Naive B cell (primary cell): ENCODE data around the gene SLC44A5. TPM values are rescaled to one million over a fixed set of nuclear protein-coding genes. Genes with fewer than 3 reads are reported as not detected.

Source experiments
- ATAC-seq, 2 donors: fragments of 150-1000 bp; cut with Tn5 transposase; 2 replicates each; pipeline ENCODE4 v1.10.0; 2021; ENCODE audit warnings: low read depth in 2 of 2, mild to moderate bottlenecking in 2 of 2, moderate library complexity in 2 of 2
- DNase-seq: peaks from one replicate; pipeline ENCODE4 v3.0.0; 2022
- H3K27ac Mint-ChIP-seq, 6 donors: one replicate each; pipeline ENCODE4 v1.8.0; 2020 to 2022; ENCODE audit warnings: mild to moderate bottlenecking in 6 of 6, mixed read lengths in 6 of 6, moderate library complexity in 5 of 6, inconsistent platforms in 2 of 6
- H3K27me3 Mint-ChIP-seq, 3 donors: one replicate each; pipeline ENCODE4 v1.8.0; 2021 to 2022; ENCODE audit warnings: mixed read lengths in 3 of 3, mild to moderate bottlenecking in 1 of 3
- H3K36me3 Mint-ChIP-seq, 2 donors: one replicate each; pipeline ENCODE4 v1.8.0; 2020 to 2022; ENCODE audit warnings: mixed read lengths in 2 of 2, inconsistent platforms in 1 of 2, mild to moderate bottlenecking in 1 of 2
- H3K4me1 Mint-ChIP-seq, 3 donors: one replicate each; pipeline ENCODE4 v1.8.0; 2020 to 2022; ENCODE audit warnings: mixed read lengths in 3 of 3, inconsistent platforms in 1 of 3, mild to moderate bottlenecking in 1 of 3, moderate library complexity in 1 of 3
- H3K4me3 Mint-ChIP-seq, 8 donors: one replicate each; pipeline ENCODE4 v1.8.0; 2020 to 2022; ENCODE audit warnings: mild to moderate bottlenecking in 8 of 8, mixed read lengths in 8 of 8, moderate library complexity in 8 of 8, inconsistent platforms in 2 of 8
- H3K9me3 Mint-ChIP-seq, 7 donors: one replicate each; pipeline ENCODE4 v1.8.0; 2020 to 2022; ENCODE audit warnings: mixed read lengths in 7 of 7, mild to moderate bottlenecking in 5 of 7, inconsistent platforms in 2 of 7, moderate library complexity in 1 of 7
- polyA plus RNA-seq, 6 donors: library from polyadenylated mRNA; unstranded; fragments of 300-500 nt; fragmentation: Illumina TruSeq; gene quantifications; one replicate each; pipeline ENCODE4 v1.2.3, GENCODE V29; 2021; ENCODE audit warnings: low read depth in 6 of 6

SLC44A5 gene
- polyA plus RNA-seq, 6 donors from 2014 or later: 0.17 to 2.9 (median 1.3) TPM; not detected in 1

DNA sequence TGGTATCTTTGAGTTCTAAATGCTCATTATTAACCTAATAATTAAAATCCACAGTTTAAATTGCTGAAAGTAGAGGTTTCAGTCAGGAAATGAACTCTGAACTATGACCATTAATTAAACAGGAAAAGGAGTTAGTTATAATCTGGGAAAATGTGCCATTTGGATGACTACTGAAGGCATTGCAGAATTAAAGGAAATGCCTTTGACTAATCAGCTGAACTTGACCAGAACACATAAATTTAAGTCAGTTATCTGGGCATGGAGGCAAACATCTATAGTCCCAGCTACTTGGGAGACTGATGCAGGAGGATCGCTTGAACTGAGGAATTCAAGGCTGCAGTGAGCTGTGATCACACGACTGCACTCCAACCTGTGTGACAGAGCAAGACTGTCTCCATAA, 31.9 kb downstream of the SLC44A5 start:
- no peak for ATAC-seq
- DNase-seq: no peak

DNA sequence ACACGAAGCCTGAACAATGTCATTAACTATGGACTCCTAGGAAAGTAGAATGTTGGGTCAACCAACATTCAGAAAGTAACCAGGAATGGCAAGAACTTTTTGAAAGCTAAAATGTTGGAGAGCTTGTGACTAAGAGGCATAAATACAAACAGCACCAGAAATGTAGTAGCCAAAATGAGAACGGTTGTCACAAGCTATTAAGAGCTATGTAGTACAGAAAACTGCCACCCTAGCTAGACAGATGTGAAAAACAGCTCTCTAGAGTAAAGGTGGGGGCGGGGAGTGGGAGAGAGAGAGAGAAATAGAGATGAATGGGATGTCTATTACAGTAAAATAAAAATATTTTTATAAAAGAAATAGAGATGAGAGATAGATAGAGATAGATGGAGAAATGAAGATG, 35.1 kb downstream of the SLC44A5 start:
- Mint-ChIP-seq H3K27me3 (peaks cover 8 to 21% (median 10%) of the 10 kb centered on the region in 3 donors), H3K27ac (no peak overlapping the region), H3K36me3 (no peaks in the 10 kb centered on the region), H3K4me3 (no peak overlapping the region), H3K9me3 (peaks cover 0 to 2% (median 0%) of the 10 kb centered on the region in 7 donors), H3K4me1 (no peaks in the 10 kb centered on the region)
- ATAC-seq: no peak
- DNase-seq: no peak

More for the DNA sequence above, 31.9 kb downstream of the SLC44A5 start:
- H3K36me3 Mint-ChIP-seq: no peaks in the 10 kb centered on the region
- H3K27ac Mint-ChIP-seq: no peak overlapping the region
- H3K4me1 Mint-ChIP-seq: no peaks in the 10 kb centered on the region
- H3K9me3 Mint-ChIP-seq: peaks cover 0 to 2% (median 0%) of the 10 kb centered on the region in 7 donors
- peaks cover 10 to 21% (median 15%) of the 10 kb centered on the region in 3 donors for H3K27me3 Mint-ChIP-seq
- H3K4me3 Mint-ChIP-seq: no peak overlapping the region

DNA sequence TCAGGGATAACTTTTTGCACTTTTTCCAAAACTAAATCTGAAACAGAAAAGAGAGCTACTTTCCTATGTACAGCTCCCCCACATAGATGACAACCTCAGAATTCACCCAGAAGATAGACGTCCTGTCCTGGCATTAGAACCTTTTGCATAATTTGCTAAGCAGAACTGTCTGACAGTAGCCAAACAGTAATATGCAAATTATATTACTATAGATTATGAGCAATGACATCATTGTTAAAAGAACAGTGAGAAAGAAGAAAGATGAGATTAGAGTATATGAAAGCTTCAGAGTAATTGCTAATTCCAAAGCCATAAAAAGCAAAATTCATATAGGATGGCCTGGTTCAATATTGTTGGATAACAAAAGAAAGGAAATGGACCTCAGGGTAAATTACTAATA, 43.7 kb downstream of the SLC44A5 start:
- Mint-ChIP-seq H3K27ac (no peak overlapping the region), H3K4me3 (no peak overlapping the region)
- no peak for ATAC-seq

DNA sequence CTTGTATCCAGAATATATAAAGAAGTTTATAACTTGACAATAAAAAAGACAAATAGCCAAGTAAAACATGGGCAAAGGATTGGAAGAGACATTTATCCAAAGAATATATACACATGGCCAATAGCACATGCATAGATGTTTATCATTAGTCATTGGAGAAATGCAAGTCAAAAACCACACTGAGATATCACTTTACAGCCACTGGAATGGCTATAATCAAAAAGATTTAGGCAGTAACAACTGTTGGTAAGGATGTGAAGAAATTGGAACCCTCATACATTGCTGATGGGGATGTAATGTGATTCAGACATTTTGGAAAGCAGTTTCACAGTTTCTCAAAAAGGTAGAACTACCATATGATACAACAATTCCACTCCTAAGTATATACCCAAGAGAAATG, 51.1 kb downstream of the SLC44A5 start:
- Mint-ChIP-seq H3K9me3 (peaks cover 0 to 2% (median under 1%) of the 10 kb centered on the region in 7 donors), H3K36me3 (no peaks in the 10 kb centered on the region), H3K27me3 (no peaks in the 10 kb centered on the region), H3K4me3 (no peak overlapping the region), H3K27ac (no peak overlapping the region), H3K4me1 (no peaks in the 10 kb centered on the region)
- no peak for ATAC-seq
- DNase-seq: no peak

More for the DNA sequence above, 43.7 kb downstream of the SLC44A5 start:
- DNase-seq: no peak
- Mint-ChIP-seq H3K4me1 (no peaks in the 10 kb centered on the region), H3K27me3 (peaks cover 6 to 34% (median 9%) of the 10 kb centered on the region in 3 donors), H3K36me3 (no peaks in the 10 kb centered on the region), H3K9me3 (no peaks in the 10 kb centered on the region)

DNA sequence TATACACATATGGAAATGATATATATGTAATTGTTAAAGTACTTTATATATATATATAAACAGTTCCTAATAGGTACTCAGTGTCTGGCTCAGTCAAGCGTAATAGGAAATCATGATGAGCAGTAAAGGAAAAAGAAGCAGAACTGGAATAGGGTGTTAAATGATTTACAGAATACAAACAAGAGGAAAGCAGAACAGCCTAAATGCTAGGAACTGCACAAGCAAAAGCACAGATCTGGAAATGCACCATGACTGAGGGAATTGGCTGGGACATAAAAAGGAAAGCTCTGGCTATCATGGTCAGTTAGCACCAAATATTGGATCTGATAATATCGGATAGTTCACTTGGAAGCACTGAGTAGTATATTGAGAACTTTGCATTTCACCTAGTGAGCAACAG, 51.8 kb downstream of the SLC44A5 start:
- no peak overlapping the region for H3K27ac Mint-ChIP-seq
- no peaks in the 10 kb centered on the region for H3K4me1 Mint-ChIP-seq
- no peaks in the 10 kb centered on the region for H3K27me3 Mint-ChIP-seq
- no peak overlapping the region for H3K4me3 Mint-ChIP-seq
- no peaks in the 10 kb centered on the region for H3K36me3 Mint-ChIP-seq
- ATAC-seq (no peak), DNase-seq (no peak)
- peaks cover 0 to 5% (median 2%) of the 10 kb centered on the region in 7 donors for H3K9me3 Mint-ChIP-seq

DNA sequence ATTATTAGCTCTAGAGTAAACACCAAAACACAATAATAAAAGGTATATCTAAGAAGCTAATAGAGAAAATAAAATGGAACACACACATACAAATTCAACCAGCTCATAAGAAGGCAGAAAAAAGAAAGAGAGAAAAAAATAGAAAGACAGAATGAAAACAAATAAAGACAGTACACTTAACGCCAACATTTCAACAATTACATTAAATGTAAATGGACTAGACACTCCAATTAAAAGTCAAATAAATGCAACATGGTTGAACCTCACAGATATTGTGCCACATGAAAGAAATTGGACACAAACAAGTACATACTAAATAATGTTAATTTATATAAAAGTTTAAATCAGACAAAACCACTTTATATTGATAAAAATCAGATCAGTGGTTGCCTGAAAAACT, 56.0 kb downstream of the SLC44A5 start:
- no peak overlapping the region for H3K27ac Mint-ChIP-seq
- H3K4me1 Mint-ChIP-seq: no peaks in the 10 kb centered on the region
- H3K9me3 Mint-ChIP-seq: peaks cover 0 to 5% (median 2%) of the 10 kb centered on the region in 7 donors
- no peaks in the 10 kb centered on the region for H3K27me3 Mint-ChIP-seq
- DNase-seq (no peak), ATAC-seq (no peak)
- H3K36me3 Mint-ChIP-seq: no peaks in the 10 kb centered on the region
- H3K4me3 Mint-ChIP-seq: no peak overlapping the region

DNA sequence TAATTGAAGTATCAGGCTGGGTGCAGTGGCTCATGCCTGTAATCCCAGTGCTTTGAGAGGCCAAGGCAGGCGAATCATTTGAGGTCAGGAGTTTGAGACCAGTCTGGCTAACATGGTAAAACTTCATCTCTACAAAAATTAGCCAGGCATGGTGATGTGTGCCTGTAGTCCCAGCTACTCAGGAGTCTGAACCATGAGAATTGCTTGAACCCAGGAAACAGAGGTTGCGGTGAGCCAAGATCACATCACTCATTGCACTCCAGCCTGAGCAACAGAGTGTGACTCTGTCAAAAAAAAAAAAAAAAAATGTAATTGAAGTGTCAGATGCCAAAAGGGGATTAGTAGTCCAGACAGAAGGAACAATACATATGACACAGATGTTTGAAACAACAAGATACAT, 56.7 kb downstream of the SLC44A5 start:
- peaks cover 0 to 5% (median 2%) of the 10 kb centered on the region in 7 donors for H3K9me3 Mint-ChIP-seq
- H3K4me1 Mint-ChIP-seq: no peaks in the 10 kb centered on the region
- DNase-seq: no peak
- H3K36me3 Mint-ChIP-seq: no peaks in the 10 kb centered on the region
- ATAC-seq: no peak
- no peak overlapping the region for H3K27ac Mint-ChIP-seq
- peaks cover 0 to 6% (median 0%) of the 10 kb centered on the region in 3 donors for H3K27me3 Mint-ChIP-seq
- H3K4me3 Mint-ChIP-seq: no peak overlapping the region

DNA sequence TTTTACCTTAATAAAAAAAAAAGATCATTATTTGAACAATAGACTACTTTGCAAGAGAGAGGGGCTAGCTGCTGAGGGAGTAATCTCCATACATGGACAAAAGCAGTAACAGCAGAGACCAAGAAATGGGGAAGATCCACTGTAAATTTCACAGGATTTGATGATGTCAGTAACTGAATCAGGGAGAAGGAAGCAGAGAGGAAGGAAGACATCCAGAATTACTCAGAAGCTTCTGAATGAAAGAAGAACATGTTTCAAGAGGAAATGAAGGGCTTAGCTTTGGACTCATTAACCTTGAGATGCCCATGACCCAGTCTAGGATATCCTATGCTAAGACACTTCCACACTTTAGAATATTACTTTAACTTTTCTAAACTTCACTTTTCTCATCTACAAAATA, 60.4 kb downstream of the SLC44A5 start:
- no peaks in the 10 kb centered on the region for H3K36me3 Mint-ChIP-seq
- ATAC-seq: no peak

DNA sequence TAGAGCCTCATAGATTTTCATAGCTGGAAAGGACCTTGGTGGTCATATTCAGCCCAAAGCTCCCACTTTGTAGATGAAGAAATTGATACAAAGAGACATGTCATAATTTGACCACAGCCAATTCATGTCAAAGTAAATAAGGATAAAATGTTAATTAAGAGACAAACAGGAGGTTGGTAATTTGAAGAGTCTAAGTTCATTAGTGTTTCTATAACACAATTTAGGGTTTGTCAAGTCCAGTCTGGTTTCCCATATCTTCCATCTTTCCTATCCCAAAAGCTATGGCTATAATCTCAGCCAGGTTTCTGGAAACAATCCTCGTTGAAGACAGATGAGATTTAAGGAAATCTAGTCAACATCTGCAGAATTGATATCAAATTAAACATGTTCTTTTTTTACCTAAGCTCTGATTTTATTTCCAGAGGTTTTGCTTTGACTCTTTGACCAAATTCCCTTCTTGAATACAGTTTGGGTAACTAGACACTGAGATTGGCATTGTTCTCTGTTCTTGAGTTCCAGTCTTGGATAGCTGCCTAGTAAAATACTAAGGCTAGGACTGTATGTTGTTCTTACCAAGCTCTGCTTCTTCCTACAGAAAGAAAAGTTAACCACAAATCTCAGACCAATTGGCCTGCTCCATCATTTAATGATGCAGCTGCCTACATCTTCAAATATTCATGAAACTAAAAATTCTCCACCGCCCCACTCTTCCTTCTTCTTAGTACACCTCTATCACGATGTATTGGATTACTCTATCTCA, 62.0 kb downstream of the SLC44A5 start:
- H3K27ac Mint-ChIP-seq: no peak overlapping the region
- no peaks in the 10 kb centered on the region for H3K4me1 Mint-ChIP-seq
- no peak for ATAC-seq
- H3K36me3 Mint-ChIP-seq: no peaks in the 10 kb centered on the region
- no peak overlapping the region for H3K4me3 Mint-ChIP-seq
- H3K9me3 Mint-ChIP-seq: peaks cover 0 to 7% (median 2%) of the 10 kb centered on the region in 7 donors
- peaks cover 0 to 11% (median 6%) of the 10 kb centered on the region in 3 donors for H3K27me3 Mint-ChIP-seq
- DNase-seq: no peak

More for the DNA sequence above, 60.4 kb downstream of the SLC44A5 start:
- Mint-ChIP-seq H3K9me3 (peaks cover 0 to 5% (median 2%) of the 10 kb centered on the region in 7 donors), H3K4me1 (no peaks in the 10 kb centered on the region), H3K27me3 (peaks cover 0 to 7% (median 0%) of the 10 kb centered on the region in 3 donors), H3K27ac (no peak overlapping the region), H3K4me3 (no peak overlapping the region)
- no peak for DNase-seq

DNA sequence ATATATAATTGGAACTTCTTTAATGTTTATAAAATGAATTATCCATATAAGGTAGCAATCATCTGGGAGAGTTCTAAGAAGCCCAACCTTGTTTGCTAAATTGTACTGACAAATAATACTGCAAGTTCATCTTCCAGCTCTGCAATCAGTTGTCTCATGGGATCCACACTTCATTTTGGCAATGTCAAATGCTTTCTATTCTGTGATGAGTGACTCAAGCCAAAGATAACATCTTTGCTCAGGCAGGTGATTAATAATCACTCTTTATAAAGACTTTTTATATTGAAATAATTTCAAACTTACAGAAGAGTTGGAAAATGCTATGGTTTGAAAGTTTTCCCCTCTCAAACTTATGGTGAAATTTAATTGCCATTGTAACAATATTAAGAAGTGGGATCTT, 67.2 kb downstream of the SLC44A5 start:
- Mint-ChIP-seq H3K27me3 (peaks cover 0 to 6% (median 4%) of the 10 kb centered on the region in 3 donors), H3K36me3 (no peaks in the 10 kb centered on the region), H3K4me1 (no peaks in the 10 kb centered on the region), H3K27ac (no peak overlapping the region), H3K9me3 (peaks cover 0 to 7% (median 2%) of the 10 kb centered on the region in 7 donors), H3K4me3 (no peak overlapping the region)
- DNase-seq: no peak
- ATAC-seq: no peak

DNA sequence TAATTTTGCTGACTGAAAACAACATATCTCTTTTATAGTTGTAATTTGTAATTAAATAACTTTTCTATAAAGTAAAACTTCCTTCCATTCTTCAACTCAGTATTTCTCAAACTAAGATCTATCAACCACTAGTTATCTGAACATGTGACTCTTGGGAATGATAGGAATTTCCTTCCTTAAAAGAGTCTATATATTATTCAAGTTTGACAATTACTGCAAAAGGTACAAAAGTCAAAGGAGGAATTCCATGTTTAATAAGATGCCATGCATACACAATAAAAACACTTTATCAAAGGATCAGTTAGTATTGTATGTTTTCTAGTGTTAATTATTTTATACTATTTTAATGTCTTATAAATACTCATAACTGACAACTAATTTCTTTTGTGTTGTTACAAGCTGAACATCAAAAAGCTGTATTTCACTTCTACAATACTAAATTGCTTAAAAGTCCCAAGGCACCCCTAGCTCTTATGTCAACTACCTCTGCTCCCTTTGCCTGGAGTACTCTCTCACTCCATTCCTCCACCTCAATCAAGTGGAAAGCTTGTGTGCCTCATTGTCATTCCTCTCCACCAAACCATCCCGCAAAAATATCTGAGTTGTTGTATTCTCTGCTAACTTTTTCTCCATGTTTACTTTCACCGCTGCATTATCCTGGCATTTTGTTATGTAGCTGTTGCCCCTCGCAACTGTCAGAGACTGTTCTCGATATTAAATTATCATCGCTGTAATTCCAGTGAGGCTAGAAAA, 67.9 kb downstream of the SLC44A5 start:
- Mint-ChIP-seq H3K4me1 (no peaks in the 10 kb centered on the region), H3K27me3 (peaks cover 0 to 6% (median 4%) of the 10 kb centered on the region in 3 donors), H3K9me3 (peaks cover 0 to 7% (median 2%) of the 10 kb centered on the region in 7 donors), H3K36me3 (no peaks in the 10 kb centered on the region), H3K4me3 (no peak overlapping the region), H3K27ac (no peak overlapping the region)
- no peak for ATAC-seq
- no peak for DNase-seq

DNA sequence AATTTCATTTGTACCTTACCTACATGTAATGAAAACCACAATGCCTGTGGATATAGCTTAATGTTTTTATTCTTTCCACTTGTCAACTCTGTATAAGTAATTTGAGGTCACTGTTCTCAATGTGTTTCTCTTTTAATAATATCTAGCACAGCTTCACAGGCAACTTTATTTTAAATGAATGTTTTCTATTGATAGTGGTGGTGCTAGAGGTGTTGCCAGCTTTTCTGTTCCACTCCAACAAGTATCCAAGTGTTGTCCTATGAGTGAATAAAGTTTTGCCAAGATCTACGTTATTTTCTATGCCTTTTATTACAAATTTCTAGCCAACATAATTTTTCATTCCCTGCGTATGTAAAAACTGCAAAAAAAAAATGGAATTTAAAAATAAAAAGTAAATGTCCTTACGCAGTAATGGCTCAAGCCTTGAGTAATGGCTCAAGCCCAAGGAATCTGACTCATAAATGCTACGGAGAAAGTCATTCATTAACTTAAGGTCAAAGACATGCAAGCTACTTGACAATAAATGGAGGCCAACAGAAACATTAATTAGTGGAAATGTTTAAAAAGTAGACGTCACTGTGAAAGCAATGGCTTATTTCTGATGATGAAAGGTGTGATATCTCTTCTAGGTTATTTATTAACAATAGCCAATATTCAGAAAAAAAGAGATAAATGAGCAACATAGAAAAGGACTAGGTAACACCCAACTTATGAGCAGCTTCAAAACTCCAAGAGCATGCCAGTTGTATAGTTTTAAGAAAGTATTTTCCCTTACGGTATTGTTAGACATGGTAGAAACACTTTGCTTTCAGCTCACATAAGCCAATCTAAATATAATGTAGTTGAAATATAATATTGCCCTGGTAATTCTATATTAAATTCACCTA, 71.4 kb downstream of the SLC44A5 start:
- DNase-seq: no peak
- Mint-ChIP-seq H3K4me3 (no peak overlapping the region), H3K4me1 (no peaks in the 10 kb centered on the region), H3K27me3 (peaks cover 0 to 4% (median 0%) of the 10 kb centered on the region in 3 donors), H3K9me3 (no peaks in the 10 kb centered on the region), H3K27ac (peak overlapping the region in 1 of 6 donors; percentile 18), H3K36me3 (no peaks in the 10 kb centered on the region)
- no peak for ATAC-seq

DNA sequence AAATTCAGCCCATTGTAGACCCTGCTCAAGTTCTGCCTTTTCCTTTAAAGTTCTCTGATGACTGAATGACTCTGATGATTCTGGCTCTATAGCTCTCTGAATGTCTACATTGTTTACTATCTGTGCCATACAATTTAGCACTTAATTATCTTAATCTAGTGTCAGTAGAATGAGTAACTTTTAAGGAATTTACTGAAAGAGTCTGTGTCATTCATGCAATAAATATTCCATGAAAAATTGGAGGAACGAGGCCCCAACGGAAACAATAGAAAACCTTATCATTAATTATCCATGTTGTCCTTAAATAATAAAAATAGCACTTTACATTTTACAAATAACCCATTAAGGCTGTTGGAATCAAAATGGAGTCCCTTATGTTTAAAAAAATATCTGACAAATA, 77.8 kb downstream of the SLC44A5 start:
- H3K4me1 Mint-ChIP-seq: no peaks in the 10 kb centered on the region
- no peak overlapping the region for H3K27ac Mint-ChIP-seq
- H3K36me3 Mint-ChIP-seq: no peaks in the 10 kb centered on the region
- no peaks in the 10 kb centered on the region for H3K27me3 Mint-ChIP-seq
- DNase-seq (no peak), ATAC-seq (no peak)
- no peak overlapping the region for H3K4me3 Mint-ChIP-seq
- H3K9me3 Mint-ChIP-seq: peaks cover 0 to 2% (median 0%) of the 10 kb centered on the region in 7 donors
